GOT3 (cell line): ENCODE data around the gene EFNB1.

Experiments used
- DNase-seq: peaks from one replicate; lab custom pipeline; 2025; ENCODE audit warnings: mixed read lengths; lab: John Stamatoyannopoulos, UW

EFNB1 gene

DNA sequence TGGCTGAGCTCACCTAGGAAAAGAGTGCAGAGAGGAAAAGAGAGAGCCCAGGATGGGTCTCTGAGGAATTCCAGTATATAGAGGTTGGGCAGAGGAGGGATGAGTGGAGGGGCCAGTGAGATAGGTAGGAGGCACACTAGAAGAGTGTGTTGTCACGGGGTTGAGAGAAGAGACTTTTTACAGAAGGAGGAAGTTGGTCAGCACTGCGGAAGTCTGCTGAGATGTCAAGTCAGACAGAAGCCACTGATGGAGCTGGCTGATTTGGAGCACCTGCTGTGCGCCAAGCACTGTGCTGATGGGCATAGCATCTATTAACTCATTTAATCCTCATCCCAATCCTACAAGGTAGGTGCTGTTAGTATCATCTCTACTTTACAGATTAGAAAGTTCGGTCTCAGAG is 60.4 kb downstream of the EFNB1 start:
- no peak for DNase-seq
